ENCODE measurements around the gene C19orf38.
A peak's percentile ranks its signal among the peaks of the same experiment; 100 is the strongest.
"Not testable (repeated sequence)": the region's sequence is repeated elsewhere in the genome, so short reads cannot be mapped to it uniquely, and the experiment has no call there.

C19orf38 gene

DNA sequence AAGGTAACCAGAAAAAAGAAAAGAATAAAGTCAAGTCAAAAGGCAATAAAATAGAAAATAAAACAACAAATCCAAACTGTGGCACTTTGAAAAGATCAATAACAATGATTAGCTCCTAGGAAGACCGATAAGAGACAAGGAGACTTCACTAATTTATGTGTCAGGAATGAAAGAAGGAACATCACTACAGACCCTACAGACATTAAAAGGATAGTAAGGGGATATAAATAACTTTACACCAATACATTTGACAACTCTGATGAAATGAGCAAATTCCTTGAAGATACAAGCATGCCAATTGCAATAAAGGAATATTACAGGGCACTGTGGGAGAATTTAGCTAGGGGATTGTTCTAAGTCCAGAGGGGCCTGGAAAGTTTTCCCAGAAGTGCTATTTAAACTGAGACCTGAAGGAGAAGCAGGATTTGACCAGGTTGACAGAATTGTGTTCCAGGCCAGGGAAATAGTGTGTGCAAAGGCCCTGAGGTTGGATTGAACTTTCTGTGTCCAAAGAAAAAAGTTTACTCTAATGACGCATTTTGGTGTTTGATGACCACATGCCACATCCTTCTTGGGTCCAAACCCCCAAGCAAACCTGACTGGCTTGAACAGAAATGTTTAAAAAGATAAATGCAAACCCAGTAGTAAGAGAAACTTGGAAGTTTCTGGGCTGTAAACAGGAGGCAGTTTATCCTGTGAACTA is 1.6 kb upstream of the C19orf38 start:
- in situ Hi-C loops (cut with HindIII; ENCODE audit: low sequenced_read_pairs): no loop called here

DNA sequence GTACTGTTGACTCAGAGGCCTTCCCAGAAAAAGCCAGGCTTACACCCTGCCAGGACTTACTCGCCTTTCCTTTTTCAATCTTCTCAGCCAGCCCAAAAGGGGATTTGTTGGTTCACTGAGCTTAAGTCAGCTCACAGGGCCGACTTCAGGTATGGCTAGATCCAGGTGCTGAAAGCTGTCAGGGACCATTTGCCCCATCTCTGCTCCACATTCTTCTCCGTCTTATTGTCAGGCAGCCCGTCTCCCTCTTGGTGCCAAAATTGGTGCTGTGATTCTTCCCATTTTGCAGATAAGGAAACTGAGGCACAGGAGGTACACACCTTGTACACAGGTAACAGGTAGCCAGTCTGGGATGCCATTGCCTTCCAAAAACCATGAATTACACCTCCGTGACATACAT is 2.4 kb downstream of the C19orf38 start:
- in situ Hi-C loops (cut with HindIII; ENCODE audit: low sequenced_read_pairs): no loop called here
- H3K4me3 ChIP-seq (ENCODE audit: low read depth, low read length): no peak overlapping the region
- no peak for DNase-seq (ENCODE audit: low read depth, low spot score)
- TF ChIP-seq, protein P1, sequence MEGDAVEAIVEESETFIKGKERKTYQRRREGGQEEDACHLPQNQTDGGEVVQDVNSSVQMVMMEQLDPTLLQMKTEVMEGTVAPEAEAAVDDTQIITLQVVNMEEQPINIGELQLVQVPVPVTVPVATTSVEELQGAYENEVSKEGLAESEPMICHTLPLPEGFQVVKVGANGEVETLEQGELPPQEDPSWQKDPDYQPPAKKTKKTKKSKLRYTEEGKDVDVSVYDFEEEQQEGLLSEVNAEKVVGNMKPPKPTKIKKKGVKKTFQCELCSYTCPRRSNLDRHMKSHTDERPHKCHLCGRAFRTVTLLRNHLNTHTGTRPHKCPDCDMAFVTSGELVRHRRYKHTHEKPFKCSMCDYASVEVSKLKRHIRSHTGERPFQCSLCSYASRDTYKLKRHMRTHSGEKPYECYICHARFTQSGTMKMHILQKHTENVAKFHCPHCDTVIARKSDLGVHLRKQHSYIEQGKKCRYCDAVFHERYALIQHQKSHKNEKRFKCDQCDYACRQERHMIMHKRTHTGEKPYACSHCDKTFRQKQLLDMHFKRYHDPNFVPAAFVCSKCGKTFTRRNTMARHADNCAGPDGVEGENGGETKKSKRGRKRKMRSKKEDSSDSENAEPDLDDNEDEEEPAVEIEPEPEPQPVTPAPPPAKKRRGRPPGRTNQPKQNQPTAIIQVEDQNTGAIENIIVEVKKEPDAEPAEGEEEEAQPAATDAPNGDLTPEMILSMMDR (IDR thresholded peaks at IDR 0.05; ENCODE audit: low read depth, low read length): no peak

More for the DNA sequence above, 1.6 kb upstream of the C19orf38 start:
- H3K4me3 ChIP-seq (ENCODE audit: low read depth, low read length): no peak overlapping the region
- no peak for DNase-seq (ENCODE audit: low read depth, low spot score)
- TF ChIP-seq, protein P1 (IDR thresholded peaks at IDR 0.05; ENCODE audit: low read depth, low read length): no peak

DNA sequence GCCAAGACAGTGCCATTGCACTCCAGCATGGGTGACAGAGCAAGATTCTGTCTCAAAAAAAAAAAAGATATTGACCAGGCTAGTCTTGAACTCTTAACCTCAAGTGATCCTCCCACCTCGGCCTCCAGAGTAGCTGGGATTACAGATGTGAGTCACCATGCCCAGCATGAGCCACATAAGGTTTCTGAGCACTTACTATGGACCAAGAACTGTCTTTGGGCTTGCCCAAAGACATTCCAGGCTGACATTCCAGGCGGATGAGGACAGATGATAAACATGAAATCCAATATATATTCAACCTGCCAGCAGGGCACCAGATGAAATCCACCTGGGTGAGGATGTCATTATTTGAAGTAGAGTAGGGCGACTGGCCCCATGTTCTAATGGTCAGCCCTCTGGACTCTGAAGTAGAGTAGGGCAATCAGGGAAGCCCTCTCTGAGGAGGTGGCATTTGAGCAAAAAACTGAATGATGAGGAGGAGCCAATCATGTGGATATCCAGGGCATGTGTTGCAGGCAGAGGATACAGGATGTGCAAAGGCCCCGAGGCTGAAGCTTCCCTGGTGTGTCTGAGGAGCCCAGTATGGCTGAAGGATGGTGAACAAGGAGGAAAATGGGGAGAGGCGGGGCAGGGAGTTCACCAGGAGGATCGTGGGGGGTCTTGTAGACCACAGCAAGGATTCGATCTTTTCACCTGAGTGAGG is 4.0 kb downstream of the C19orf38 start:
- in situ Hi-C loops (cut with HindIII; ENCODE audit: low sequenced_read_pairs): no loop called here
- H3K4me3 ChIP-seq (ENCODE audit: low read depth, low read length): no peak overlapping the region
- peak; percentile 48 for DNase-seq (ENCODE audit: low read depth, low spot score)
- TF ChIP-seq, protein P1 (IDR thresholded peaks at IDR 0.05; ENCODE audit: low read depth, low read length): no peak

DNA sequence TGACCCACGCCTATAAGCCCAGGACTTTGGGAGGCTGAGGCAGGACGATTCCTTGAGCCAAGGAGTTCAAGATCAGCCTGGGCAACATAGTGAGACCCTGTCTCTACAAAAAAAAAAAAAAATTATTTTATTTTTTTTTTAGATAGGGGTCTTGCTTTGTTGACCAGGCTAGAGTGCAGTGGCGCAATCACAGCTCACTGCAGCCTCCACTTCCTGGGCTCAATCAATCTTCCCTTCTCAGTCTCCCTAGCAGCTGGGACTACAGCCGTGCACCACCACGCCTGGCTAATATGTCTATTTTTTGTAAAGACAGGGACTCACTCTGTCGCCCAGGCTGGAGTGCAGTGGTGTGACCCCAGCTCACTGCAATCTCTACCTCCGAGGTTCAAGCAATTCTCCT is 4.7 kb downstream of the C19orf38 start:
- in situ Hi-C loops (cut with HindIII; ENCODE audit: low sequenced_read_pairs): no loop called here
- no peak for DNase-seq (ENCODE audit: low read depth, low spot score)
- TF ChIP-seq, protein P1 (IDR thresholded peaks at IDR 0.05; ENCODE audit: low read depth, low read length): no peak
- no peak overlapping the region for H3K4me3 ChIP-seq (ENCODE audit: low read depth, low read length)

DNA sequence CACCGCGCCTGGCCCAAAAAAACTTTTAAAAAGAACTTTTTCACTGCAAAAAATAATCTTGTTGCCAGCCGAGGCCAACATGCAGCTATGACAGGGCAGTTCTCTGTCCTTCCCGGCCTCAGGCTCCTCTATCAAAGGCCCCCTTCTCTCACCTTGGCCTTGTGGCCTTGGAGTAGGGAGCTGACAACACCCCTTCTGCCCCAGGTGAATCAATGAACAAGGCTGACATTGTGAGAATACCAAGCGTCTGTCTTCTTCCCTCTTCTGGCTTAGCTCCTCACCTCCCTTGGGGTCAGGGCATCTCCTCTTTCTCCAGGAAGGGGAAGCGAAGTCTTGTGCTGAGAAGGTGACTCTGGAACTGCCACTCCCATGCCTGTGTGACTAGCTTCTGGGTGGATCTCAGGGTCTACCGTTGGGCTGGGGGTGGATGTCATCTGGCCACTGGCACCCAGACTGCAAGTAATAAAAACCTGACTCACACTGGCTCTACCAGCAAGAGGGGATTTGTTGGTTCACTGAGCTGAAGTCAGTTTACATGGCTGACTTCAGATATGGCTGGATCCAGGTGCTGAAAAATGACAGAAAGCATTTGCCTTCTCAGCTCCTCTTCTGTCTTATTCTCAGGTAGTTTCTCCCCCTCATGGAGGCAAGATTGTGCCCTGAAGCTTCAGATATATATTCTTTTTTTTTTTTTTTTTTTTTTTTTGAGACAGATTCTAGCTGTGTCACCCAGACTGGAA is 6.3 kb downstream of the C19orf38 start:
- no peak overlapping the region for H3K4me3 ChIP-seq (ENCODE audit: low read depth, low read length)
- no peak for DNase-seq (ENCODE audit: low read depth, low spot score)
- TF ChIP-seq, protein P1 (IDR thresholded peaks at IDR 0.05; ENCODE audit: low read depth, low read length): no peak
- in situ Hi-C loops (cut with HindIII; ENCODE audit: low sequenced_read_pairs): no loop called here

DNA sequence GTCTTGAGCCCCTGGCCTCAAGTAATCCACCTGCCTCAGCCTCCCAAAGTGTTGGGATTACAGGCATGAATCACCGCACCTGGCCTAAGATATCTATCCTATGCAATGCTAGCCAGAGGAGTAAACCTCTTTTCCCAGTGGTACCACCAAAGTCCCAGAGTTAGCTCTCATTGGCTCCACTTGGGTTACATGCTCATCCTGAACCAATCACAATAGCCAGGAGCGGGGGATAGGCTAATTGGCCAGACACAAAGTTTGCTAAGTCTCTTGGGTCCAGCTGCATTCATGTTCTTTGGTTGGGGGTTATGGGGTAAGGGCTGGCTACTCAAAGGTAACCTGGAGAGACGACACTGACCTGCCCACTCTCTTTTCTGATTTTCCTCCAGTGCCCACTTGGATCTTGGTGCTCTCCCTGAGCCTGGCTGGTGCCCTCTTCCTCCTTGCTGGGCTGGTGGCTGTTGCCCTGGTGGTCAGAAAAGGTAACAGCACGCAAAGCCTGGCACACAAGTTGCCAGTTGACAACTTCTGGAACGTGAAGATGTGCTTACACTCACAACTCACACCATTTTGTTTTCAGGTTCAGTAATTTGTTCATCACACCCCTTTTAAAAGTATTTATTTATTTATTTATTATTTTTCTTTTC is 7.8 kb downstream of the C19orf38 start:
- in situ Hi-C loops (cut with HindIII; ENCODE audit: low sequenced_read_pairs): no loop called here
- no peak for DNase-seq (ENCODE audit: low read depth, low spot score)

DNA sequence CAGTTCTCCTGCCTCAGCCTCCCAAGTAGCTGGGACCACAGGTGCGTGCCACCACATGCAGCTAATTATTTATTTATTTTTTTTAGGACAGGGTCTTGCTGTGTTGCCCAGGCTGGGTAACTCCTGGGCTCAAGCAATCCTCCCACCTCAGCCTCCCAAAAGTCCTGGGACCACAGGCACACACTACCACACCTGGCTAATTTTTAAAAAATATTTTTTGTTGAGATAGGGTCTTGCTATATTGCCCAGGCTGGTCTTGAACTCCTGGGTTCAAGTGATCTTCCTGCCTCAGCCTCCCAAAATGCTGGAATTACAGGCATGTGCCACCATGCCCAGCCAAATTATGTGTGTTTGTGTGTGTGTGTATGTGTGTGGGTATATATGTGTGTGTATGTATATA is 8.7 kb downstream of the C19orf38 start:
- in situ Hi-C loops (cut with HindIII; ENCODE audit: low sequenced_read_pairs); H3K4me3 ChIP-seq (ENCODE audit: low read depth, low read length); DNase-seq (ENCODE audit: low read depth, low spot score): not testable (repeated sequence)

More for the DNA sequence above, 7.8 kb downstream of the C19orf38 start:
- H3K4me3 ChIP-seq (ENCODE audit: low read depth, low read length): no peak overlapping the region
- TF ChIP-seq, protein P1 (IDR thresholded peaks at IDR 0.05; ENCODE audit: low read depth, low read length): peak; percentile 57
